Epithelial cell of proximal tubule (primary cell): ENCODE results near the gene ANKUB1. TPM values are rescaled to one million over a fixed set of nuclear protein-coding genes. Genes with fewer than 3 reads are reported as not detected.

Source experiments
- DNase-seq: peaks from one replicate; pipeline ENCODE4 v3.0.0-alpha.2; 2011; ENCODE audit warnings: low read depth
- H3K4me3 ChIP-seq: 2 replicates; pipeline ENCODE4 v1.5.1; 2011; ENCODE audit warnings: low read depth, mild to moderate bottlenecking, low read length
- total RNA-seq: library from RNA; depleted of rRNA; stranded (reverse); fragments of >200 nt; gene quantifications from 2 replicates; pipeline ENCODE4 v1.2.3, GENCODE V29; 2015
- TF ChIP-seq, protein P1 (sequence below): conservative IDR thresholded peaks from 2 replicates; pipeline ENCODE4 v1.5.1; 2012; ENCODE audit warnings: low read depth, mild to moderate bottlenecking, low read length

Gene ANKUB1
- total RNA-seq, 1 donor from 2014 or later: not detected

DNA sequence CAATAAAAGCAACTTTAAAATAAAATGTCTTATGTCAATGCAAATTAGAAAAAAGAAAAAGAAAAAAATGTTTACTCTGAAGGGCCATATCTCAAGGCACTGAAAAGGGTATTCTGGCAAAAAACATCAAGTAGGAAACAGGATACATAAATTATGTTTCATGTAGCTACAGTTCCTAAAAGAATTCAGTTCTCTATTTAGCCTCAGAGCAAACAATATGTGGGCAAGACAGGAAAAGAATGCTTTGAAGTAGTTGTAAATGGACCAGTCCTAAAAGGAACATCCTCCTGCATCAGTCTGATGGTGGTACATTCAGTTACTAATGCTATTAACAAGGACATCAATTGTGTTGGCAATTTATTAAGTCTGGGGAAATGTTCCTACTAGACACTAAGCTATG lies 48.2 kb downstream of the ANKUB1 start:
- TF ChIP-seq, protein P1, sequence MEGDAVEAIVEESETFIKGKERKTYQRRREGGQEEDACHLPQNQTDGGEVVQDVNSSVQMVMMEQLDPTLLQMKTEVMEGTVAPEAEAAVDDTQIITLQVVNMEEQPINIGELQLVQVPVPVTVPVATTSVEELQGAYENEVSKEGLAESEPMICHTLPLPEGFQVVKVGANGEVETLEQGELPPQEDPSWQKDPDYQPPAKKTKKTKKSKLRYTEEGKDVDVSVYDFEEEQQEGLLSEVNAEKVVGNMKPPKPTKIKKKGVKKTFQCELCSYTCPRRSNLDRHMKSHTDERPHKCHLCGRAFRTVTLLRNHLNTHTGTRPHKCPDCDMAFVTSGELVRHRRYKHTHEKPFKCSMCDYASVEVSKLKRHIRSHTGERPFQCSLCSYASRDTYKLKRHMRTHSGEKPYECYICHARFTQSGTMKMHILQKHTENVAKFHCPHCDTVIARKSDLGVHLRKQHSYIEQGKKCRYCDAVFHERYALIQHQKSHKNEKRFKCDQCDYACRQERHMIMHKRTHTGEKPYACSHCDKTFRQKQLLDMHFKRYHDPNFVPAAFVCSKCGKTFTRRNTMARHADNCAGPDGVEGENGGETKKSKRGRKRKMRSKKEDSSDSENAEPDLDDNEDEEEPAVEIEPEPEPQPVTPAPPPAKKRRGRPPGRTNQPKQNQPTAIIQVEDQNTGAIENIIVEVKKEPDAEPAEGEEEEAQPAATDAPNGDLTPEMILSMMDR: no peak
- no peak for DNase-seq
- H3K4me3 ChIP-seq: no peak overlapping the region

DNA sequence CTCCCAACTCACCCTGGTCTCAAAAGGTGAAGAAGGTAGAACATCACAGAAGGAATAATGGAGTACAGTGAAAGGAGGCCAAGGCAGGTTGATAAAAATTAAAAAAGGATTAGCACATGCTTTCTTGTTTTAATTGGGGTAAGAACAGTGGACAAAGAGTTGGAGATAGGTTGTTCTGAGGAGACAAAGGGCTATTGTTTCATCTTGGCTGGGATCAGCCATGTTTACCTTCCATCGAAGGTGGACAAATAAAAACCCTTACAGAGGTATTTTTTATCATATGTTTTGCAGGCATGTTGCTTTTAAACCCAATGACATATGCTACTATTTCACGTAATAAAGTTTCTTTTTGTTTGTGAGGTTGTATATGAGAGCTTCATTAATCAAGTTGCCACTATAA lies 53.0 kb downstream of the ANKUB1 start:
- TF ChIP-seq, protein P1: no peak
- no peak overlapping the region for H3K4me3 ChIP-seq
- DNase-seq: no peak

DNA sequence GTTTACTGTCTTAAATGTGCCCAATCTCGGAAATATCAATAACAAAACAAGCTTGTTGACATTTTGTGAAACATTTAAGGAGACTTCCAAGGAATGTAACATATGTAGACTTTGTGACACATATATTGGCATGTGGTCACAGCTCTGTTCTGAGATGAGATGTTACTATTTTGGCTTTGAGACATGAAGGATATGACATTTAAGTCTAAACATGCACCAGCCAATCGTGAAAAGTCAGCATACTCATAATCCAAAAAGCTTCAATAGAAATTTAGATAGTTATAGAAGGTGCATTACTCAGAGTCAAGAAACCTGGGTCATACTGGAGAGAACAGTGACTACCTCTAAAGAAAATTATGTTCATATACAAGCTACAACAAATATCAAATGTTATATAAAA lies 53.5 kb downstream of the ANKUB1 start:
- no peak overlapping the region for H3K4me3 ChIP-seq
- TF ChIP-seq, protein P1: no peak
- no peak for DNase-seq

DNA sequence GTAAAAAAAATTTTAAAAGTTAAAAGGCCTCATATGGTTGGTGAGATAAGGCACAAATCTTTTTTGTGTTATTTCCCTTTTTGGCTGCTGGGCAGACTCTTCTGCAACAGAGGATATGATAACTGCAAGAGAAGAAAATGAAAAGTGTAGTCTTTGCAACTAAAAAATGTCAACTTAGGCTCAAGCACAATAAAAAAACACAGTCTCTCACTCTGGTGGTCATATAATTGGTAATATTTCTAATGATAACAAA lies 55.5 kb downstream of the ANKUB1 start:
- H3K4me3 ChIP-seq: no peak overlapping the region
- DNase-seq: no peak
- TF ChIP-seq, protein P1: no peak

DNA sequence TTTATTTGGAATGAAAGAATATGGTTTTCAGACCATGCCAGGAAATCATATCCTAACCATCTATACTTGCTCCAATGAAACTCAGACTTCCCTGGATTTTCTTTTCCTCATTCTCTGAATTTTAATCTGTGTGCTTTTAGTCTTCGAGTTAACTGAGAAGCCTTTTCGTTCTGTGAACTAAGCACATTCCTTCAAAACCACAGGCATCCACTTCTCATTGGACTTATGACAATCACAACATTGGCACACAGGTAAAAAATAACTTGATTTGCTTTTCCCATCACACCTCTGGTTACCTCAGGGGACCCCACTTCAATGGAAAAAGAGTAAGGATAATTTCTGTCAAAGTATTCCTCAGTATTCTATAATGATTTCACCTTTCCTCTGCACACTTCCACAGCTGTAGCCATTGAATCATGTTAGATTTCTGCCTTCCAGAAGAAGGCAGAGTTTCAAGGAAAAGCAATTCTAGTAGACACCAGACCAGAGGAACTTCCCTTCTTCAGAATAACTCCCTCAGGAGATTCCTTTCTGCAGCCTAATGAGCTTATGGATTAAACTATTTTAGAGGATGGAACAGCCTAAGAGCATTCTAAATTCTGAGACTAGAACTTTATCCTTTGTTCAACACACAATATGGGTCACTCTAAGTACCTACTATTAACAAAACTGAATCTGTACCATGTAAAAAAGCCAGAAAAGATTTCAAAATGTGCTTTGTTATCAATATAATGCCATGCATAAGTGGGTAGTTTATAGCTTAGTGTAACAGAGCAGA lies 56.0 kb downstream of the ANKUB1 start:
- H3K4me3 ChIP-seq: no peak overlapping the region
- DNase-seq: peak; percentile 93
- TF ChIP-seq, protein P1: no peak

DNA sequence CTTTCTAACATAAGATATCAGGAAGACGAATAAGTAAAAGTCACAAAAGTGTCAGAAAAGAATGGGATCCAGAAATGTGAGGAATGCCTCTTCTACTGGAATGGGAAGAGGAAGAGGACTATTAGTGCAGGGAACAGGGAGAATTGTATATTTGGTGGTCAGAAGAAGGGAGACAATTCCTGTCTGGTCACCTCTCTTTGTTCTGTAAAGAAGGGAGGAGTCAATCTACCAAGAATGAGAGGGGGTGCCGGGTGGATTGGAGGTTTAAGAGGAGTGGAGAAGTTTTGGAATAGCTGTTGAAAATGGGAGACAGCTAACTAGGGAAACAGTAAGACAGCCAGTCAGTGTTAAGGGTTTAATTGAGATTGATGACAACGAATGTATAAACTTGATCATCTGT lies 60.1 kb downstream of the ANKUB1 start:
- no peak for DNase-seq
- TF ChIP-seq, protein P1: no peak
- no peak overlapping the region for H3K4me3 ChIP-seq

DNA sequence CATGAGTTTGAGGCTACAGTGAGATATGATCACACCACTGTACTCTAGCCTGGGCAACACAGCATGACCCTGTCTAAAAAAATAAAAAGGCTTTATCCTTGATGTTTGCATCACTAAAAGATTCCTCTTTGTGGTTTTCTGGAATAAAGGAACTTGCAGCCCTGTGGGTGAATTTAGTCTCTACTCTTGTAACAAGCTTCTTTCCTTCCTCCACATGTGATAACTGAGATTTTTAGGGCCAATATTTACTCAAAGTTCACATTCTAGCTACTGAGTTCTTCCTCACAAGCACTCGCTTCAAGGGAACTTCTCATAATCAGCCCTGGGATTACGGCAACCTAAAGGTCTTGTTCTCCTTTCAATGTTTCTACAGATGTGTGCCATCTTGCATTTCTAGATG lies 64.7 kb downstream of the ANKUB1 start:
- DNase-seq: no peak
- H3K4me3 ChIP-seq: no peak overlapping the region
- TF ChIP-seq, protein P1: no peak
